ENCODE results near the gene KANSL1. TPM values are rescaled to one million over a fixed set of nuclear protein-coding genes. Genes with fewer than 3 reads are reported as not detected.

The KANSL1 gene
- polyA plus RNA-seq, 1 of the 3 experiments (the other 2 are of a cell fraction) = 10.0 TPM

DNA sequence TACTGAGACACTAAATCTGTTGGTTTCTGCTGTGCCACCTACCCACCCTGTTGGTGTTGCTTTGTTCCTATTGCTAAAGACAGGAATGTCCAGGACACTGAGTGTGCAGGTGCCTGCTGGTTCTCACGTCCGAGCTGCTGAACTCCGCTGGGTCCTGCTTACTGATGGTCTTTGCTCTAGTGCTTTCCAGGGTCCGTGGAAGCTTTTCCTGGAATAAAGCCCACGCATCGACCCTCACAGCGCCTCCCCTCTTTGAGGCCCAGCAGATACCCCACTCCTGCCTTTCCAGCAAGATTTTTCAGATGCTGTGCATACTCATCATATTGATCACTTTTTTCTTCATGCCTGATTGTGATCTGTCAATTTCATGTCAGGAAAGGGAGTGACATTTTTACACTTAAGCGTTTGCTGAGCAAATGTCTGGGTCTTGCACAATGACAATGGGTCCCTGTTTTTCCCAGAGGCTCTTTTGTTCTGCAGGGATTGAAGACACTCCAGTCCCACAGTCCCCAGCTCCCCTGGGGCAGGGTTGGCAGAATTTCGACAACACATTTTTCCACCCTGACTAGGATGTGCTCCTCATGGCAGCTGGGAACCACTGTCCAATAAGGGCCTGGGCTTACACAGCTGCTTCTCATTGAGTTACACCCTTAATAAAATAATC, 179.6 kb downstream of the KANSL1 start:
- Histone ChIP-seq H3K9me3 (no peaks in the 10 kb centered on the region), H3K4me2 (no peak overlapping the region), H4K20me1 (ENCODE audit: insufficient read depth) (no peaks in the 10 kb centered on the region), H3K4me3 (ENCODE audit: low read depth in 2 of 2, low read length in 1 of 2) (no peak overlapping the region), H3K27ac (ENCODE audit: low read depth in 2 of 2, low read length in 1 of 2) (peak overlapping the region in 1 of 2 experiments; percentile 70; a peak in 2 of 4 replicates), H3K4me1 (ENCODE audit: control insufficient read depth in 1 of 2, insufficient read depth in 2 of 2, low read depth in 1 of 2, low read length in 1 of 2) (peaks cover 0 to 23% of the 10 kb centered on the region in 2 experiments; a peak in 1 of 4 replicates), H3K9me2 (no peaks in the 10 kb centered on the region), H3K9ac (no peak overlapping the region), H2AFZ (ENCODE audit: low read depth) (no peak overlapping the region), H3K27me3 (ENCODE audit: insufficient read depth) (no peaks in the 10 kb centered on the region), H3F3A (replicated peaks; ENCODE audit: insufficient read depth) (no peaks in the 10 kb centered on the region), H3K36me3 (replicated peaks in 1 of 2; ENCODE audit: control insufficient read depth in 1 of 2, insufficient read depth in 2 of 2, low read length in 1 of 2) (no peaks in the 10 kb centered on the region), H3K79me2 (ENCODE audit: insufficient read depth) (no peaks in the 10 kb centered on the region)
- TF ChIP-seq EP300 (IDR thresholded peaks at IDR 0.05; ENCODE audit: borderline replicate concordance in 1 of 2, low read depth in 1 of 2, low read length in 1 of 2) (0 out of 4 replicates have a peak, but pooled peaks of 1 of the 2 experiments have one; percentile 2), RCOR1 (IDR thresholded peaks at IDR 0.05; ENCODE audit: low read length) (0 out of 2 replicates have a peak, but pooled peaks have one; percentile 8), MXI1 (IDR thresholded peaks at IDR 0.05; ENCODE audit: low read depth, low read length) (peak; percentile 15; the same call in 1 of the 2 replicates), RFX5 (IDR thresholded peaks at IDR 0.05; ENCODE audit: low read length) (no peak), CHD2 (IDR thresholded peaks at IDR 0.05; ENCODE audit: low read length, partially characterized antibody) (peak; percentile 27)
- DNase-seq = peak; percentile 65
- 80% methylated on average over 9 of the region's 9 CpGs for WGBS (ENCODE audit: low lambda C conversion rate)
- ChIA-PET POLR2A (interaction anchor here (0.6 kb wide), 1 partner anchor 16 kb away, joined by 3 read pairs; no protein-coding TSS in a partner anchor), CTCF (interaction anchor here (1.0 to 3.0 kb wide), 7 partner anchors 10 to 822 kb away, joined by 3 to 13 read pairs (median 4); partner anchors contain the start of gene KANSL1)

- no peak for DNase-seq
- Histone ChIP-seq H3K4me3 (ENCODE audit: low read depth in 2 of 2, low read length in 1 of 2) (no peak overlapping the region), H3K36me3 (replicated peaks in 1 of 2; ENCODE audit: control insufficient read depth in 1 of 2, insufficient read depth in 2 of 2, low read length in 1 of 2) (no peaks in the 10 kb centered on the region), H3K27me3 (ENCODE audit: insufficient read depth) (no peaks in the 10 kb centered on the region), H3K9me3 (no peaks in the 10 kb centered on the region), H2AFZ (ENCODE audit: low read depth) (no peak overlapping the region), H3K4me2 (no peak overlapping the region), H3K9me2 (no peaks in the 10 kb centered on the region), H3K9ac (no peak overlapping the region), H3K27ac (ENCODE audit: low read depth in 2 of 2, low read length in 1 of 2) (peak overlapping the region in 1 of 2 experiments; percentile 70; a peak in 2 of 4 replicates), H3F3A (replicated peaks; ENCODE audit: insufficient read depth) (no peaks in the 10 kb centered on the region), H3K79me2 (ENCODE audit: insufficient read depth) (no peaks in the 10 kb centered on the region), H3K4me1 (ENCODE audit: control insufficient read depth in 1 of 2, insufficient read depth in 2 of 2, low read depth in 1 of 2, low read length in 1 of 2) (peaks cover 0 to 18% of the 10 kb centered on the region in 2 experiments; a peak in 1 of 4 replicates), H4K20me1 (ENCODE audit: insufficient read depth) (no peaks in the 10 kb centered on the region)
- WGBS (ENCODE audit: low lambda C conversion rate) = 88% methylated on average over 5 of the region's 7 CpGs
- CTCF ChIA-PET = interaction anchor here (0.5 to 3.0 kb wide), 8 partner anchors 9 to 823 kb away, joined by 3 to 13 read pairs (median 4); partner anchors contain the start of gene KANSL1
- POLR2A ChIA-PET = no interaction called here
- no peak for TF ChIP-seq GATA2 (CRISPR knock-in tag; IDR thresholded peaks at IDR 0.05)
- no peak for TF ChIP-seq RFX5 (IDR thresholded peaks at IDR 0.05; ENCODE audit: low read length)
- no peak for TF ChIP-seq FOSL2 (IDR thresholded peaks at IDR 0.05; ENCODE audit: borderline replicate concordance, low read depth)
- TF ChIP-seq YY1 (IDR thresholded peaks at IDR 0.05; ENCODE audit: low read depth) = no peak
- no peak for TF ChIP-seq RXRA (IDR thresholded peaks at IDR 0.05; ENCODE audit: borderline replicate concordance, low read depth)
- no peak for TF ChIP-seq ELF1 (IDR thresholded peaks at IDR 0.05)
- TF ChIP-seq, protein P1, sequence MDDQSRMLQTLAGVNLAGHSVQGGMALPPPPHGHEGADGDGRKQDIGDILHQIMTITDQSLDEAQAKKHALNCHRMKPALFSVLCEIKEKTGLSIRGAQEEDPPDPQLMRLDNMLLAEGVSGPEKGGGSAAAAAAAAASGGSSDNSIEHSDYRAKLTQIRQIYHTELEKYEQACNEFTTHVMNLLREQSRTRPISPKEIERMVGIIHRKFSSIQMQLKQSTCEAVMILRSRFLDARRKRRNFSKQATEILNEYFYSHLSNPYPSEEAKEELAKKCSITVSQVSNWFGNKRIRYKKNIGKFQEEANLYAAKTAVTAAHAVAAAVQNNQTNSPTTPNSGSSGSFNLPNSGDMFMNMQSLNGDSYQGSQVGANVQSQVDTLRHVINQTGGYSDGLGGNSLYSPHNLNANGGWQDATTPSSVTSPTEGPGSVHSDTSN (IDR thresholded peaks at IDR 0.05) = no peak
- TF ChIP-seq, protein P2, sequence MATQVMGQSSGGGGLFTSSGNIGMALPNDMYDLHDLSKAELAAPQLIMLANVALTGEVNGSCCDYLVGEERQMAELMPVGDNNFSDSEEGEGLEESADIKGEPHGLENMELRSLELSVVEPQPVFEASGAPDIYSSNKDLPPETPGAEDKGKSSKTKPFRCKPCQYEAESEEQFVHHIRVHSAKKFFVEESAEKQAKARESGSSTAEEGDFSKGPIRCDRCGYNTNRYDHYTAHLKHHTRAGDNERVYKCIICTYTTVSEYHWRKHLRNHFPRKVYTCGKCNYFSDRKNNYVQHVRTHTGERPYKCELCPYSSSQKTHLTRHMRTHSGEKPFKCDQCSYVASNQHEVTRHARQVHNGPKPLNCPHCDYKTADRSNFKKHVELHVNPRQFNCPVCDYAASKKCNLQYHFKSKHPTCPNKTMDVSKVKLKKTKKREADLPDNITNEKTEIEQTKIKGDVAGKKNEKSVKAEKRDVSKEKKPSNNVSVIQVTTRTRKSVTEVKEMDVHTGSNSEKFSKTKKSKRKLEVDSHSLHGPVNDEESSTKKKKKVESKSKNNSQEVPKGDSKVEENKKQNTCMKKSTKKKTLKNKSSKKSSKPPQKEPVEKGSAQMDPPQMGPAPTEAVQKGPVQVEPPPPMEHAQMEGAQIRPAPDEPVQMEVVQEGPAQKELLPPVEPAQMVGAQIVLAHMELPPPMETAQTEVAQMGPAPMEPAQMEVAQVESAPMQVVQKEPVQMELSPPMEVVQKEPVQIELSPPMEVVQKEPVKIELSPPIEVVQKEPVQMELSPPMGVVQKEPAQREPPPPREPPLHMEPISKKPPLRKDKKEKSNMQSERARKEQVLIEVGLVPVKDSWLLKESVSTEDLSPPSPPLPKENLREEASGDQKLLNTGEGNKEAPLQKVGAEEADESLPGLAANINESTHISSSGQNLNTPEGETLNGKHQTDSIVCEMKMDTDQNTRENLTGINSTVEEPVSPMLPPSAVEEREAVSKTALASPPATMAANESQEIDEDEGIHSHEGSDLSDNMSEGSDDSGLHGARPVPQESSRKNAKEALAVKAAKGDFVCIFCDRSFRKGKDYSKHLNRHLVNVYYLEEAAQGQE (IDR thresholded peaks at IDR 0.05; ENCODE audit: low read depth, low read length) = no peak
- TF ChIP-seq TCF12 (IDR thresholded peaks at IDR 0.05) = no peak
- no peak for TF ChIP-seq CTCF (IDR thresholded peaks at IDR 0.05)
- no peak for TF ChIP-seq NRF1 (IDR thresholded peaks at IDR 0.05; ENCODE audit: low read depth, low read length)
Observed at GRCh38 chr17:46013127-46013501, 180.1 kb downstream of the KANSL1 start.
